Measurements from ENCODE around the gene APOBEC3C.
A peak's percentile ranks its signal among the peaks of the same experiment; 100 is the strongest.
"Not testable (repeated sequence)": the region's sequence is repeated elsewhere in the genome, so short reads cannot be mapped to it uniquely, and the experiment has no call there.

Gene APOBEC3C

GRCh38 chr22:38981992-38982927, 31.8 kb upstream of the APOBEC3C start, which contains the start of gene APOBEC3B:
TSS of gene APOBEC3B (plus strand) at chr22:38982347. CDS start at chr22:38982454, 107 bp downstream.
- peak; percentile 34 to 60 for DNase-seq (ENCODE audit: low read depth in 2 of 2)

GRCh38 chr22:38984224-38984623, 29.8 kb upstream of the APOBEC3C start:
- DNase-seq (ENCODE audit: low read depth in 2 of 2), result no peak

GRCh38 chr22:38984784-38985757, 29.0 kb upstream of the APOBEC3C start:
- DNase-seq (ENCODE audit: low read depth in 2 of 2), result peak; percentile 70 to 79

GRCh38 chr22:38986629-38987028, 27.4 kb upstream of the APOBEC3C start:
- no peak for DNase-seq (ENCODE audit: low read depth in 2 of 2)

GRCh38 chr22:38987171-38987895, 26.7 kb upstream of the APOBEC3C start:
- DNase-seq (ENCODE audit: low read depth in 2 of 2), result no peak

- no peak for DNase-seq (ENCODE audit: low read depth in 2 of 2)
These were observed 24.6 kb upstream of the APOBEC3C start for GRCh38 chr22:38989466-38989865.

GRCh38 chr22:38992871-38993371, 21.1 kb upstream of the APOBEC3C start:
- not testable (repeated sequence) for DNase-seq (ENCODE audit: low read depth in 2 of 2)

GRCh38 chr22:38996105-38996504, 18.0 kb upstream of the APOBEC3C start:
- no peak for DNase-seq (ENCODE audit: low read depth in 2 of 2)

GRCh38 chr22:38997518-38997917, 16.5 kb upstream of the APOBEC3C start:
- no peak for DNase-seq (ENCODE audit: low read depth in 2 of 2)

- peak; percentile 34 to 59 for DNase-seq (ENCODE audit: low read depth in 2 of 2)
These were observed 10.9 kb upstream of the APOBEC3C start for GRCh38 chr22:39003165-39003638.

GRCh38 chr22:39007177-39007576, 6.9 kb upstream of the APOBEC3C start:
- DNase-seq (ENCODE audit: low read depth in 2 of 2), result no peak

GRCh38 chr22:39008271-39008850, 5.7 kb upstream of the APOBEC3C start:
- DNase-seq (ENCODE audit: low read depth in 2 of 2), result not testable (repeated sequence)

GRCh38 chr22:39010946-39011345, 3.1 kb upstream of the APOBEC3C start:
- DNase-seq (ENCODE audit: low read depth in 2 of 2), result no peak

- no peak for DNase-seq (ENCODE audit: low read depth in 2 of 2)
These were observed 1.2 kb upstream of the APOBEC3C start for GRCh38 chr22:39012533-39013511.

GRCh38 chr22:39013561-39013941, 506 bp upstream of the APOBEC3C start:
- DNase-seq (ENCODE audit: low read depth in 2 of 2), result not testable (repeated sequence)

- DNase-seq (ENCODE audit: low read depth in 2 of 2), result not testable (repeated sequence)
These were observed 665 bp downstream of the APOBEC3C start for GRCh38 chr22:39014723-39015121.

GRCh38 chr22:39016592-39016991, 2.5 kb downstream of the APOBEC3C start:
- no peak for DNase-seq (ENCODE audit: low read depth in 2 of 2)

- no peak for DNase-seq (ENCODE audit: low read depth in 2 of 2)
These were observed 3.7 kb downstream of the APOBEC3C start for GRCh38 chr22:39017596-39018365.
